HL-60/S4 treated with phorbol 12-myristate 13-acetate at 8.2 ng/mL for 4 days and 3 days (cell line): ENCODE measurements around the gene PTPRN2.
"Not testable (repeated sequence)": the region's sequence is repeated elsewhere in the genome, so short reads cannot be mapped to it uniquely, and the experiment has no call there.

Source experiments
- in situ Hi-C: fragments of 300-500 bp; cut with MboI; formaldehyde crosslinking; loops from 2 replicates; pipeline ENCODE4 v1.15.0; 2022; ENCODE audit warnings: low sequenced_read_pairs

Gene PTPRN2

DNA sequence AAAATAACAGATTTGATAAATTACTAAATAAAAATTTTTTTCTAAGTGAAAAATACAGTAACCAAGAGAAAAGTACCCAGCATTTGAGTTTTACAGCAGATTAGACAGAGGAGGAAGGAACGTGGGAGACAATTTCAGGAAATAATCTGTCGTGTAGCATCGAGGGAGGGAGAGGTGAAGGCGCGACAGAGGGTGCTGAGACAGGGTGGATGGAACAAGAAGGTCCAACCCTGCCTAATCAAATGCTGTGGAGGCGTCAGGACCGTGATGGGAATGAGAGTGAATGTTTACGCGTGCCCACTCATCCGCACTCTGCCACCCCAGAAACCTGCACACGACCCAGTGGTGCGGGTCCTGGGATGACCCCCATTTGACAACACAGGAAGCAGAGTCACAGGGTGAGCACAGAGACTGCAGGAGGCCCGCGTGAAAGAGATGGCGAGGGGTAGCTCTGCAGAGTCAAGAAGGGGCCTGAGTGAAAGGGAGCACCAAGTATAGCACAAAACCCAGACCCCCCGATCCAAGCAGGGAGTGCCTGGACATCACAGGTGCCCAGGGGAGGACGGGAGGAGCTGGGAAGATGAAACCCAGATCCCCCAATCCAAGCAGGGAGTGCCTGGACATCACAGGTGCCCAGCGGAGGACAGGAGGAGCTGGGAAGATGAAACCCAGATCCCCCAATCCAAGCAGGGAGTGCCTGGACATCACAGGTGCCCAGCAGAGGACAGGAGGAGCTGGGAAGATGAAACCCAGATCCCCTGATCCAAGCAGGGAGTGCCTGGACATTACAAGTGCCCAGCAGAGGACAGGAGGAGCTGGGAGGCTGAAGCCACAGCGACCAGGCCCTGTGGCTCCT, 691.9 kb downstream of the PTPRN2 start:
- in situ Hi-C loops, result no loop called here

DNA sequence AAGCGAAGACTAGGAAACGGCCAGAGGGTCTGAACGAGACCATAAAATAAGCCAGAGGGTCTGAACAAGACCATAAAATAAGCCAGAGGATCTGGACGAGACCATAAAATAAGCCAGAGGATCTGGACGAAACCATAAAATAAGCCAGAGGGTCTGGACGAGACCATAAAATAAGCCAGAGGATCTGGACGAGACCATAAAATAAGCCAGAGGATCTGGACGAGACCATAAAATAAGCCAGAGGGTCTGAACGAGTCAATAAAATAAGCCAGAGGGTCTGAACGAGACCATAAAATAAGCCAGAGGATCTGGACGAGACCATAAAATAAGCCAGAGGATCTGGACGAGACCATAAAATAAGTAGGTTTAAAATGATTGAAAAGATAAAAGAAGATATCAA, 692.5 kb downstream of the PTPRN2 start:
- in situ Hi-C loops, result not testable (repeated sequence)

DNA sequence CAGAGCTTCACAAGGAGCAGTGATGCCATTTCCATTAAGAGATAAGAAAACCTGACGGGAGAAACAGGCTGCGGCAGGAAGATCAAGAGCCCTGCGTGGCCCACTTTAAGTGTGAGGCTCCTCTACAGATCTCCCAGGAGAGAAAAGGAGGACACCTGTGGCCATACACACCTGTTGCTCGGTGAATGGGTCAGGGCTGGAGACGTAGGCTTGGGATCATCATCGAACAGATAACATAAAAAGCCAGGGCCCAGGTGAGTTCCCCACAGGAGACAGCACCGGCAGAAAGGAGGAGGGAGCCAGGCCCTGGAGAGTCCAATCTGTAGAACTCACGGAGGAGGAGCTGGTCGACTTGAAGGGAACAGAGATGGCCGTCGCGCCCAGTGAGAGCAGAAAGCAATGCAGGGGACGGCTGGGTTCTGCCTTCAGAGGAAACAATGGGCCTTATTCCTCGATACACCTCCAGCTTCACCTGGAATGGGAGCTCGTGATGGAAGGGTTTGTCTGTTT, 694.0 kb downstream of the PTPRN2 start:
- in situ Hi-C loops, result no loop called here

DNA sequence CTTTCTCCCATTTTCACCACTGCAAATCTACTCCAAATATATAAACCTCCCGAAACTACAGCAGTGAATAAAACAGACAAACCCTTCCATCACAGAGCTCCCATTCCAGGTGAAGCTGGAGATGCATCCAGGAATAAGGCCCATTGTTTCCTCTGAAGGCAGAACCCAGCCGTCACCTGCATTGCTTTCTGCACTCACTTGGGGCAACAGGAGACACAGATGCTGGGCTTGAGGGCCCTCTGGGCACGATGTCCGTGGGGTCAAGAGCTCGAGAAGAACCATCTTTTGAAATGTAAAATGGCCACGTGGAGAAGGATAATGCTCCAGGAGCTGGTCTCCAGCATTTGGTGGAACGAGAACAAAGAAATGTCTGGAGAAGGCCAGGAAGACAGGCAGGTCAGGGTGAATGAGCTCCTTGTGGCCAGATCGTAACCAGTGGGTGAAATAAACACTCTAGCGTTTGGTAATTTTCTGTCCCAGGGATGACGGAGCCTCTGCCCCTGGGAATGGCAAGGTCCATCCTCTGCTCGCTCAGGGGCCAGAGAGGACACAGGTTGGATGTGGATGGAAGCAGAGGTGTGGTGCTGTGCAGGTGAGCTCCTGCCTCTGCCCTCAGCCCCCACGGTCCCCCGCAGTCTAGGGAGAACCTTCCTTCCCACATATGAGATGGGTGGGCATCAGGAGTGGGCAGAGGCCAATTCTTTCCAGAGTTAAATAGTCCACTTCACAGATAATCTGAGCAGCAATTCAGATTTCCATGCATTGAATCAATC, 694.7 kb downstream of the PTPRN2 start:
- in situ Hi-C loops, result no loop called here

DNA sequence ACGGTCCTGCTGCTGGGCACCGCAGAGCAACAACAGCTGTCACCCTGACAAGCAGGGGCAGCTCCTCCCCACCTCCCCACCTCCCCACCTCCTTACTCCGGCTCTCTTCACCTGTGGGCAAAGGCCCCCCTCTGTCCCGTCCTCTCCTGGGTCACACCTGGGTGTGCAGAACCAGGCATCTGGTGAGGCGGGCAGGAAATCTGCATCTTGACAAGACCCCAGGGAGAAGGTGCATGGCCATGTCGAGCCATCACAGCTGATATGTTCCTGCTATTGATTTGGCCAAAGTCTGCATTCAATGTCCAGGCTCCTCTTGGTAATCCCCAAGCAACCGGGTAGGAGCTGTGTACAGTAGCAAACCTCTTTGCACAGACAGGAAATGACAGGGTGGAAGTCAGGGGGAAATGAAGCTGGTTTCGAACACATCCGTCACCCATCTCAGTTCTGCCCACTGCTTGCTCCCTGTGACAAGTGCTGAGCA, 696.7 kb downstream of the PTPRN2 start:
- in situ Hi-C loops, result no loop called here

DNA sequence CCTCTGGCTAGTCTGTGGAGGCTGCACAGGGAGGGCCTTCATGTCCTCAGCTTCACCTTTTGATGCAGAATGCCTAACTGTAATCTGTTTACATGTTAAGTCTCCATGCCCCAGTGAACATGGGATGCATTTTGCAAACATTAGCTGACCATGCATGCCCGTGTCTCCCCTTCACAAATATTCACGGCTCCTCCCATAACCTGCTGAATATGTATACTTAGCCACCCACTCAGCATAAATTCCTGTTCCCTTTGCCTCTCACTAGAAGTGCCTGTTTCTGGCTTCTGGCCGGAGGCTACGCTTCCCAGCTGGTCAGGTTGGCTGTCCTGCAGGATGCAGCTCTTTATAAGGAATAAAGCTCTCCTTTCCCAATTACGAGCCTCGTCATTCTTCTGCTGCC, 698.1 kb downstream of the PTPRN2 start:
- in situ Hi-C loops, result no loop called here

DNA sequence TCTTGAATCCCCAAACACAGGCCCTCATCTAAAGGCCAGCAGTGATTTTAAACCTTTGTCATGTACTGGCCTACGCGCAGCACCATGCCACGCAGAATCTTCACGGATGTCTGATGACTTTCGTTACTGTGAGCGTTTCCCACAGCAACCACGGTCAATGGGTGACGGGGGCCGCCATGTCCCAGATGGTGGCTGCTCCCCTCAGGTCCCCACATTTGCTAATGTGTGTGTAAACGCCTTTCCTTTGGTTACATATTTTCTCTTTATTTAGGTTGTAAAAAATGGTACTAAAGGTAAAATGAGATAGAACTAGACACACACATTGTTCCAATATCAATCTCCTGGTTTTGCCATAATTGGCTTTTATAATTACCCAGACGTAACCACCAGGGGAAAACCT, 699.0 kb downstream of the PTPRN2 start:
- in situ Hi-C loops, result no loop called here

DNA sequence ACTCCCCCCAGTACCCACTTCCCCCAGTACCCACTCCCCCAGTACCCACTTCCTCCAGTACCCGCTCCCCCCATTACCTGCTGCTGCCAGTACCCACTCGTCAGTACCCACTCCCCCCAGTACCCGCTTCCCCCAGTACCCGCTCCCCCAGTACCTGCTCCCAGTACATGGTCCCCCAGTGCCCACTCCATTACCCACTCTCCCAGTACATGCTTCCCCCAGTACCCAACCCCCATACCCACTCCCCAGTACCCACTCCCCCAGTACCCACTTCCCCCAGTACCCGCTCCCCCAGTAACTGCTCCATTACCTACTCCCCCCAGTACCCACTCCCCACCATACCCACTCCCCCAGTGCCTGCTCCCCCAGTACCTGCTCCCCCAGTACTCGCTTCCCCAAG, 700.2 kb downstream of the PTPRN2 start:
- in situ Hi-C loops, result no loop called here

DNA sequence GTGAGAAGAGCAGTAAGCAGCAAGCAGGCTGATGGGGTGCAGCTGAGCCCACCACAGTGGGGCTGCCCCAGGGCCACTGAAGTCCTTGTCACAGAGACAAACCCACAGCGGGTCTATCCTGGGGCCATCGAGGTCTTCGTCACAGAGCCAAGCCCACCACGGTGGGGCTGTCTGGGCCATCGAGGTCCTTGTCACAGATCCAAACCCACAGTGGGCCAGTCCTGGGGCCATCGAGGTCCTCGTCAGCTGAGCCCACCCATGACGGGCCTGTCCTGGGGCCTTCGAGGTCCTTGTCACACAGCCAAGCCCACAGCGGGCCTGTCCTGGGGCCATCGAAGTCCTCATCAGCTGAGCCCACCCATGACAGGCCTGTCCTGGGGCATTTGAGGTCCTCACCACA, 700.9 kb downstream of the PTPRN2 start:
- in situ Hi-C loops, result no loop called here

DNA sequence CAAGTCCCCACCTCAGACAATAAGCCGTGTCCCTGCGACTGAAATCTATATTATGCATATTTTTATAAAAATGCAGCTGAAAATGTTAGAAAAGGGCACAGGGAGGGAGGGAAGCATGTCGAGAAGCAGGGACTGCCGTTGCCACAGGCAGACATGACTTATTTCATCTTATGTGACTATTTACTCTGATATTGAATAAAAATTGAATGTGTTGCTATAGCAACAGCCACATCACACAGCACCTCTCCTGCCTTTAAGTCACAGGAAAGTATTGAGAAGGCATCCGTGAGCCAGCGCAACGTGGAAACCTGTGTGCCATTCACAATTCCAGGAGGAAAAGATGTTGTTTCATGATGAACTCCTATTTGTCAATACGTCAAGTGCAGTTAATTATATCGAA, 701.4 kb downstream of the PTPRN2 start:
- in situ Hi-C loops, result no loop called here

DNA sequence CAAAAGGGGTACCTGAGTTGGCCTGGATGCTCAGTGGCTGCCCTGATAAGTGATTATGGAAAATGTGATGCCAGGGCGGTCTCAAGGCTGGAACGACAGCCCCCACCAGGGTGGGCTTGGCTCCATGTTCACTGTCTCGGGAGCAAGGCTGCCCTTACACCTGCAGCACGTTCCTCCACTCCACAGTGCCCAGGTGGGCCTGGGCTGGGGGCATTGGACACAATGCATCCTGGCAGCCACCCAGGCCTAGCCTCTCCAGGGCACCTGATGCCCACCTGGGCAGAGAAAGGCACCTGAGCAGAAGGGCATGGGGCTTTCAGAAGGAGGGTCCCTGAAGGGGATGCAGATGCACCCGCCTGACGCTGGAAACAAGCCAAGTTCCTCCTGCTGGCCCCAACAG, 702.5 kb downstream of the PTPRN2 start:
- in situ Hi-C loops, result no loop called here

DNA sequence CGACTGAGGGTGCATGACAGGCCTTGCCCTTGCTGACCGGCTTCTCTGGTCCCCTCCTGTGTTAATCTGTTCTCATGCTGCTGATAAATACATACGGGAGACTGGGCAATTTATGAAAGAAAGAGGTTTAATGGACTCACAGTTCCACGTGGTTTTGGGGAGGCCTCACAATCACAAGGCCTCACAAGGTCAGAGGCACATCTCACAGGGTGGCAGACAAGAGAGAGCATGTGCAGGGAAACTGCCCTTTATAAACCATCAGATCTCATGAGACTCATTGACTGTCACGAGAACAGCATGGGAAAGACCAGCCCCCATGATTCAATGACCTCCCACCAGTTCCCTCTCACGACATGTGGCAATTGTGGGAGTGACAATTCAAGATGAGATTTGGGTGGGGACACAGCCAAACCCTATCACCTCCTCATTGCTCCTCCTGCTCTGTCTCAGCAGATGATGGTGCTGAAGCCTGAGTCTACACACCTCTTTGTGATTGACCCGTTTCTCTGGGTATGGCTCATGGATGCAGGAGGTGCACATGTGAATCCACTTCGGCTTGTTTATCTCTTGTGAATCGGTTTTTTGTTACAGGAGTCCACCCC, 703.1 kb downstream of the PTPRN2 start:
- in situ Hi-C loops, result no loop called here

DNA sequence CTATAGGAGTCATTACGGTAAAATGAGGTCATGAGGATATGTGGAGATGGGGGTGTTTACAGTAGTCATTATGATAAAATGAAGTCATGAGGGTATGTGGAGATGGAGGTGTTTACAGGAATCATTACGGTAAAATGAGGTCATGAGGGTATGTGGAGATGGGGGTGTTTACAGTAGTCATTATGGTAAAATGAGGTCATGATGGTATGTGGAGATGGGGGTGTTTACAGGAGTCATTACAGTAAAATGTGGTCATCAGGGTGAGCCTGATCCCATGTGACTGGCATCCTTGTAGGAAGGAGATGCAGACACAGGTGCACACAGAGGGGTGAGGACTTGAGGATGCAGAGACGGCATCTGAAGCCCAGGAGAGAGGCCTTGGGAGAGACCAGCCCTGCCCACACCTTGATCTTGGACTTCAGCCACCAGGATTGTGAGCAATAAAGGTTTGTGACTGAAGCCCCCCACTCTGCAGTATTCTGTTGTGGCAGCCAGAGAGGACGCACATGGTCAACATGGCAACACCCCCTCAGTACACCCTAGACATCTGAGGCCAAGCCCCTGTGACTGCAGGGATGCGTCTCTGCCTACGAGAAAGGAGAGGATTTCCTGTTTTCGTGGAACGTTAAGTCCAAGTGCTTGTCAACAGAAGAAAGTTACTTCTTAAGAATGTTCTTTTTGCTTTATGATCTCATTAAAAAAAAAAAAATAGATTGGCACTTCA, 706.4 kb downstream of the PTPRN2 start:
- in situ Hi-C loops, result no loop called here

DNA sequence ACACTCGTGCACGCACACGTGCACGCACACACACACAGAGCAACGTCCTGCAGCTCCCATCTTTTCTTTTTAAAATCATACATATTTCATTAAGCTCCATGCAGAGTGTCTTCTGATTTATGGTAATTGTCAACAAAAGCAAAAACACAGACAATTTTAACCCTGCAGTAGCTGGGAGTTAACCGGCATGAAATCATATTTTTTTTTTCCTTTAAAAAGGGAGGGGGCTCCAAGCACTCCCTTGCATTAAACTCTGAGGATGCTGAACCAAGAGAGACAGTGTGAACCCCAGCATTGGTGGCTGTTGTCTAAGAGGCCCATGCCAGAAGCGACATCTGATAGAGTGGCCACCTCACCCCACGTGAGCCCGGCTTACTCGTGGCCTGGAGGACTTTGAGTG, 708.2 kb downstream of the PTPRN2 start:
- in situ Hi-C loops, result no loop called here

DNA sequence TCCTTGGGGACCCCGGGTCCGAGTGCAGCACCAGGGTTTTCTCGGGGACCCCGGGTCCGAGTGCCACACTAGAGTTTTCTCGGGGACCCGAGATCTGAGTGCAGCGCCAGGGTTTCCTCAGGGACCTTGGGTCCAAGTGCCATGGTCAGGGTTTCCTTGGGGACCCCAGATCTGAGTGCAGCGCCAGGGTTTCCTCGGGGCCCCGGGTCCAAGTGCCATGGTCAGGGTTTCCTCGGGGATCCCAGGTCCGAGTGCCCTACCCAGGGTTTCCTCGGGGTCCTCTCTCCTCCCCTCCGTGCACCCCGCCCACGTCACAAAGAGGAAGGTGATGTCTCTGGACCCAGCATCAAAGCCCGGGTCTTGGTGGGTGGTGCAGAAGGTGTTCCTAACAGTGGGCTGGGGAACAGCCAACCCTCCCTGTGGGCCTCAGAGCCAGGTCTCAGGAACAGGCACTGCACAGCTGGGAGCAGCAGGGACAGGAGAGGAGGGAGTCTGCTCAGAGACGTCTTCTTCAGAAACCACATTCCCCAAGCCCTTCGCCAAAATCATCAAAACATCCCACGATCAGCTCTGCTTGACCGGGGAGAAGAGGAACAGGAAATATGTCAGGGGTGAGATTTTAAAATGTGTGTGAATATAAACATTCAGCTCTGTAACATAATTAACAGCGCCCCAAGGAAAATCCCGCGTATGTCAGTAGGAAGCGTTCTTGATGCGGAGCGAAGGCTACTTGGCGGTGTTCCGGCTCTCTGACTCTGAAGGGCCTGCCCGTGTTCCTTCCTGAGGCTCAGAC, 710.1 kb downstream of the PTPRN2 start:
- in situ Hi-C loops, result no loop called here

DNA sequence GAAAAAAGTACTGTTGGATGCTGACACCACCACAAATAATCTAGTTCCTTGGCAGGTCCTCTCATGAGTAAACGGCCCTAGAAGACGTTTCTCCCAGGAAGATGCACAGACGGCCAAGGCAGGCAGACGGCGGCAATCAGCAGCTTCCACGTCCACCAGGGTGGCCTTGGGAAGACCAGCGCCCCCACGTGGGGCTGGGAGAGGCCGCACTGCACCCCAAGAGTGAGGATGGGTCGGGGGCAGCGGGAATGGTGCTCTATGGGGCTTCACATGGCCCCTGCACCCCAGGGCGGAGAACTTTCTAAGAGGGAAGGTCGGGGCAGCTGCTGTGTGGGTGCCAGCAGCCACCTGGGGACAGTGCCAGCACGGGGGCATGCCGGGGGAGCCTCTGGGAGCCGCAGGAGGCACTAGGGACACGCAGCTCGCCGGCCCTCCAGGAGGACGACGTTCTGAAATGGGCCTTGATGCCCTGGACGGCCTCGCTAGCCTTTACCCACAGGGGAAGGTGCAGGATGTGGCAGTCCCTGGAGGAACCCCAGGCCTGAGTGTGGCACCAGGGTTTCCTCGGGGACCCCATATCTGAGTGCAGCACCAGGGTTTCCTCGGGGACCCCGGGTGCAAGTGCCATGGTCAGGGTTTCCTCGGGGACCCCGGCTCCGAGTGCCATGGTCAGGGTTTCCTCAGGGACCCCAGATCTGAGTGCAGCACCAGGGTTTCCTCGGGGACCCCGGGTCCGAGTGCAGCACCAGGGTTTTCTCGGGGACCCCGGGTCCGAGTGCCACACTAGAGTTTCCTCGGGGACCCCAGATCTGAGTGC, 710.9 kb downstream of the PTPRN2 start:
- in situ Hi-C loops, result no loop called here

DNA sequence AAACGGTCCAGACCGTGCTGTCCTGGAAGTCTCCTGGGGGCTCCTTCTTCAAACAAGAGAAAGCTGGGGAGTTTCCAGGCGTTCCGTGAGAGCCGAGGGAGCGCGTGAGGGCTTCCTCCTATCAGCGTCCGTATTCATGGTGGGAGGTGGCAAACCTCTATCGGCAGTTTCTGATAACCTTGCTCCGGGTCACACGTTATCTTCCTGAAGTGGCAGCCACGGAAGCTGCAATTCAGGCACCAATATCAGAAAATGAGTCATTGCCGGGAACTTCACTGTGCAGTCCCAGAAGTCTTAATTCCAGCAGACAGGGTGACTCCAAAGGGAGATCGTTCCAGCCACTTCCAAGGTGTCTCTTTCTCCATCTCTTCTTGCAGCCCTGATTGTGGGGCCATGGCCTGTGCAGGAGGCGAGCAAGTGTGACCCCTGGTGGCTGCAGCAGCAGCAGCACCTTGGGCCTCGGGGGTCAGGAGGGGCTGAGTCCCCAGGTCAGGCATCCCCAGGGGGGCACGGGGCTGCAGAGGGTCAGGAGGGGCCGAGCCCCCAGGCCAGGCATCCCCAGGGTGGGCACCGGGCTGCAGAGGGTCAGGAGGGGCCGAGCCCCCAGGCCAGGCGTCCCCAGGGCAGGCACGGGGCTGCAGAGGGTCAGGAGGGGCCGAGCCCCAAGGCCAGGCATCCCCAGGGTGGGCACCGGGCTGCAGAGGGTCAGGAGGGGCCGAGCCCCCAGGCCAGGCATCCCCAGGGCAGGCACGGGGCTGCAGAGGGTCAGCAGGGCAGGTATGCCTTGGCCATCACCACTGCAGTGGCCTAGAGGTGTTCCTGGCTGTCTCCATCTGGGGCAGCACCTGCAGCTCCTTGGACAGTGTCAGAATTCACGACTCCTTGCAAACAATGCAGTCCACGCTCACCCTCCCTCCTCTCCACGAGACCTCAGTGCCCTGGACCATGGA, 712.1 kb downstream of the PTPRN2 start:
- in situ Hi-C loops, result no loop called here

DNA sequence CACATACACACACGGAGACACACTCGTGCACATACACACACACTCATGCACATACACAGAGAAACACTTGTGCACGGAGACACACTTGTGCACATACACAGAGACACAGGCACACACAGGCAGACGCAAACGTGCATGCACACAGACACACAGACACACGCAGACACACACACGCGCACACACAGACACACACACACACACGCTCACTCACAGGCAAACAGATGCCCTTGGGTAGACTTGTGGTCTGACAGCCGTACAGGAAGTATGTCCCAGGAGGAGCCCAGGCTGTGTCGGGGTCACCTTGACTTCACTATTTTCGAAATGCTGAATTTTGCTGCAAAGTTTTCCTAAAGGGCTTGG, 712.8 kb downstream of the PTPRN2 start:
- in situ Hi-C loops, result loop anchor here (25.0 kb wide), 1 partner anchor 438 kb away; no protein-coding TSS in a partner anchor
